ENCODE data around the gene DOCK9.
"Not testable (repeated sequence)": the region's sequence is repeated elsewhere in the genome, so short reads cannot be mapped to it uniquely, and the experiment has no call there.

The DOCK9 gene

GRCh38 chr13:98761126-98761985, 216.5 kb downstream of the DOCK9 start:
- no peak for DNase-seq

DNA sequence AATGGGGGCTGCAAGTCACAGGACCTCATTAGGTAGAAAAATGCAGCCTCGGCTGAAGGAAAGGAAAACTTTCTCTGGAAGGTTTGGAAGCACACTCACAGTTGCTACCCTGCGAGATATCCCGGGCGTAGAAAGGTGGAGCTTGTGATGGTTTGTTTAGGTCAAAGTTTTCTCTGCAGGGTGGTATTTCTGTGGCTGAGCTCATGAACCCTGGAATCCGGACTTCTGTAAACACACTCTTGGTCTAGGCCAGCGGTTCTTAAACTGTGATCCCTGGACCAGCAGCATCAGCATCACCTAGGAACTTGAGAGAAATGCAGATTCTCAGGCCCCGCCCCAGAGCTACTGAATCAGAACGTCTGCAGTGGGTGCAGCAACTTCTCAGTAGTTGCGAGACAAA, 222.1 kb downstream of the DOCK9 start:
- DNase-seq, result no peak

GRCh38 chr13:98755116-98755515, 222.7 kb downstream of the DOCK9 start:
- DNase-seq, result no peak

GRCh38 chr13:98754468-98754867, 223.4 kb downstream of the DOCK9 start:
- DNase-seq, result not testable (repeated sequence)

- DNase-seq, result no peak
Observed at GRCh38 chr13:98752467-98753290, 225.2 kb downstream of the DOCK9 start, which contains the start of gene SLC15A1. TSS of gene SLC15A1 (minus strand) at chr13:98752672. CDS start at chr13:98752598, 74 bp downstream.

GRCh38 chr13:98751861-98752466, 225.9 kb downstream of the DOCK9 start:
- no peak for DNase-seq

DNA sequence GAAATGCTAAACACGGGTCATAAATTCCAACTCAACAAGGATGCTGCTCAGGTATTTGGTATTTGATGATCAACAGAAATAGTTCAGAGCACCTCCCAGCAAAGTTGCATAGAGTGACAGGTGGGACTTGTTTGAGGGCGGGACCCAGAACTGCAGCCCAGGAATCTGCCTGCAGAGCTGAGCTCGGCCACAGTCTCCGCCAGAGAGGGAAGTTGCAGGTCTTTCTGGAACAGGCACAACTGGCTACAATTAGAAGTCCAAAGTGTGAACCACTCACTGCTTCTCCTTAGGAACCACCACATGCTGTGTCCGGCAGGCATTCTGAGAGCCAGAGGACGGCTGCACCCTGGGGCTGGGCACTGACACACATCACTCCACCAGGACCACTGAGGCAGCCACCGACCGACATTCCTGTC, 226.5 kb downstream of the DOCK9 start:
- no peak for DNase-seq

DNA sequence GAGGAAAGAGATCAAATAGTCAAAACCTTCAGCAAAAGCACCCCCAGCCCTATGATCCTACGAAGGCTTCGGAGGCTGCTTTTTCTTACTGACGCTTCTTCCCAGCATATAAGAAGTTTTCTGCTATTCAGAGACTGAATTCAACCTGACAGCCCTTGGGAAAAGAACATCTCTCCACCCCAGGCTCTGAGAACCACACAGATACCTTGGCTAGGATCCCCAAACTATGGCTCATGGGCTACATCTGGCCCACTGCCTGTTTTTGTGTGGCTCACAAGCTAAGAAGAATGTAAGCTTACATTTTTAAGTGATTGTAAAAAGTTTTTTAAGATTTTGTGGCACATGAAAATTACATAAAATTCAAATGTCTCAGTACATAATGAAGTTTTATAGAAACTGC, 228.4 kb downstream of the DOCK9 start:
- no peak for DNase-seq

DNA sequence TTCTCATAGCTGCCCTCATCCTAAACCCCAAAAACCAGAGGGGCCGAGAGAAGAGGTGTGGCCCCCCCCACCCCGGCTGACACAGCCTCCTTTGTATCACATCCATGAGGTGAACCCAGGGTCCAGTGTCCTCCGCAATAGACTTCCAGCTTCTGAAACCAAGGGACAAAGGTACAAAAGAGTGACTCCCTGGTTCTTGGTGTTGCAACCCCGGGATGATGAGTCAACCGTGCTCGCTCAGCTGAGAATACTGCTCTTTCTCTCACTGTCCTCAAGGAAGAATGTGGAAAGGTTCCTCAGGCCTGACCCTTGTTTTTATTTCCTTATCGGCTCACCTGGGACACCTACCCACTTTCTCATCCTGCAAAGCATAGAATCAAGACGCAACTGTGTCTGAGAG, 230.9 kb downstream of the DOCK9 start:
- DNase-seq, result no peak
